SK-N-SH (cell line): ENCODE results near the gene MID1. TPM values are rescaled to one million over a fixed set of nuclear protein-coding genes. Genes with fewer than 3 reads are reported as not detected.

Source experiments
- CTCF ChIA-PET: fragments of 300-600, 350-600 bp; formaldehyde crosslinking; extraction: SDS; loops from one replicate; lab custom pipeline; 2021; lab: Yijun Ruan, JAX
- POLR2A ChIA-PET: fragments of 350-600 bp; sonication (Branson Sonifier 250); formaldehyde crosslinking; extraction: SDS; loops from one replicate; lab custom pipeline; 2020; ENCODE audit warnings: antibody characterized with exemption, inconsistent platforms; lab: Yijun Ruan, JAX
- DNase-seq: peaks from one replicate; pipeline ENCODE4 v3.0.0; 2012
- H2AFZ ChIP-seq: fragments of 200-600 bp; sonication (generic); 2 replicates; pipeline ENCODE4 v1.8.1; 2016; ENCODE audit warnings: antibody characterized with exemption, mild to moderate bottlenecking, low read depth
- H3F3A ChIP-seq: fragments of 200-600 bp; sonication (generic); replicated peaks from 2 replicates; pipeline ENCODE3; 2016; ENCODE audit warnings: antibody characterized with exemption, mild to moderate bottlenecking; ENCODE audit not compliant: insufficient read depth
- H3K27ac ChIP-seq, 2 experiments: fragments of 200-500 bp in 1 of 2; fragments of 200-600 bp in 1 of 2; sonication (Bioruptor generic) in 1 of 2; sonication (generic), shearing (Covaris generic) in 1 of 2; 2 replicates each; pipeline versions ENCODE4 v1.5.1 to v1.6.1; 2014 to 2016; ENCODE audit warnings: low read depth in 2 of 2, inconsistent platforms in 1 of 2, low read length in 1 of 2, mild to moderate bottlenecking in 1 of 2, mixed read lengths in 1 of 2
- H3K27me3 ChIP-seq: fragments of 200-600 bp; sonication (generic), shearing (Covaris generic); 2 replicates; pipeline ENCODE4 v1.6.1; 2016; ENCODE audit warnings: mixed run types; ENCODE audit not compliant: insufficient read depth
- H3K36me3 ChIP-seq, 2 experiments: fragments of 200-500 bp in 1 of 2; fragments of 200-600 bp in 1 of 2; sonication (Bioruptor generic) in 1 of 2; sonication (generic) in 1 of 2; replicated peaks in 1 of 2; 2 replicates each; pipeline versions ENCODE3 to v1.5.1; 2014 to 2016; ENCODE audit warnings: low read length in 1 of 2, mild to moderate bottlenecking in 1 of 2; ENCODE audit not compliant: insufficient read depth in 2 of 2, control insufficient read depth in 1 of 2
- H3K4me1 ChIP-seq, 2 experiments: fragments of 200-500 bp in 1 of 2; fragments of 200-600 bp in 1 of 2; sonication (Bioruptor generic) in 1 of 2; sonication (generic), shearing (Covaris generic) in 1 of 2; 2 replicates each; pipeline versions ENCODE4 v1.5.1 to v1.6.1; 2014 to 2016; ENCODE audit warnings: low read depth in 1 of 2, low read length in 1 of 2, mixed run types in 1 of 2; ENCODE audit not compliant: insufficient read depth in 2 of 2, control insufficient read depth in 1 of 2
- H3K4me2 ChIP-seq: fragments of 200-600 bp; sonication (generic), shearing (Covaris generic); 2 replicates; pipeline ENCODE4 v1.6.1; 2017; ENCODE audit warnings: mixed run types
- H3K4me3 ChIP-seq, 2 experiments: fragments of 200-500 bp in 1 of 2; fragments of 200-600 bp in 1 of 2; sonication (Bioruptor generic) in 1 of 2; sonication (generic), shearing (Covaris generic) in 1 of 2; 2 replicates each; pipeline versions ENCODE4 v1.5.1 to v1.8.1; 2014 to 2016; ENCODE audit warnings: low read depth in 2 of 2, inconsistent platforms in 1 of 2, low read length in 1 of 2, mild to moderate bottlenecking in 1 of 2, mixed read lengths in 1 of 2, moderate library complexity in 1 of 2
- H3K79me2 ChIP-seq: fragments of 200-600 bp; sonication (generic); 2 replicates; pipeline ENCODE4 v1.8.1; 2017; ENCODE audit warnings: mild to moderate bottlenecking; ENCODE audit not compliant: insufficient read depth
- H3K9ac ChIP-seq: fragments of 200-600 bp; sonication (generic); 2 replicates; pipeline ENCODE4 v1.6.1; 2017; ENCODE audit warnings: mixed run types
- H3K9me2 ChIP-seq: fragments of 200-600 bp; sonication (generic); 2 replicates; pipeline ENCODE4 v1.6.1; 2017; ENCODE audit warnings: mixed run types
- H3K9me3 ChIP-seq: fragments of 200-600 bp; sonication (generic); 2 replicates; pipeline ENCODE4 v1.6.1; 2017; ENCODE audit warnings: mixed run types, mild to moderate bottlenecking, moderate library complexity
- H4K20me1 ChIP-seq: fragments of 200-600 bp; sonication (generic); 2 replicates; pipeline ENCODE4 v1.6.1; 2017; ENCODE audit warnings: mild to moderate bottlenecking, mixed run types; ENCODE audit not compliant: insufficient read depth
- EP300 ChIP-seq, 2 experiments: IDR thresholded peaks; 2 replicates each; pipeline versions ENCODE4 v1.4.0 to v1.6.1; 2012; ENCODE audit warnings: borderline replicate concordance in 1 of 2, low read depth in 1 of 2, low read length in 1 of 2
- FOSL2 ChIP-seq: IDR thresholded peaks from 2 replicates; pipeline ENCODE4 v1.4.0; 2012; ENCODE audit warnings: low read depth, mild to moderate bottlenecking, moderate library complexity, borderline replicate concordance
- FOXJ3 ChIP-seq: sonication (generic); formaldehyde crosslinking; IDR thresholded peaks from 2 replicates; pipeline ENCODE4 v1.5.1; 2020; ENCODE audit warnings: mild to moderate bottlenecking, missing genetic modification reagents
- GATA2 ChIP-seq: sonication (generic); formaldehyde crosslinking; IDR thresholded peaks from 2 replicates; pipeline ENCODE4 v1.5.0; 2020; ENCODE audit warnings: mild to moderate bottlenecking, missing genetic modification reagents
- MEF2A ChIP-seq: IDR thresholded peaks from 2 replicates; pipeline ENCODE4 v1.4.0; 2012; ENCODE audit warnings: low read depth, borderline replicate concordance
- MXI1 ChIP-seq: IDR thresholded peaks from 2 replicates; pipeline ENCODE4 v1.6.1; 2012; ENCODE audit warnings: mild to moderate bottlenecking, low read depth, low read length, improper control_type of control experiment
- NFIC ChIP-seq: IDR thresholded peaks from 2 replicates; pipeline ENCODE4 v1.4.0; 2012; ENCODE audit warnings: borderline replicate concordance
- REST ChIP-seq: IDR thresholded peaks from 2 replicates; pipeline ENCODE4 v1.6.1; 2012; ENCODE audit warnings: mild to moderate bottlenecking, low read depth, low read length, moderate library complexity
- SIN3A ChIP-seq: IDR thresholded peaks from 2 replicates; pipeline ENCODE4 v1.6.1; 2012; ENCODE audit warnings: low read depth, mild to moderate bottlenecking, low read length, moderate library complexity, borderline replicate concordance
- TAF1 ChIP-seq: IDR thresholded peaks from 2 replicates; pipeline ENCODE4 v1.6.1; 2012; ENCODE audit warnings: low read depth, mild to moderate bottlenecking, low read length, moderate library complexity, borderline replicate concordance
- USF1 ChIP-seq: IDR thresholded peaks from 2 replicates; pipeline ENCODE4 v1.4.0; 2012; ENCODE audit warnings: low read depth, borderline replicate concordance
- USF2 ChIP-seq: fragments of 150-350 bp; IDR thresholded peaks from 2 replicates; pipeline ENCODE4 v1.6.1; 2017; ENCODE audit warnings: antibody characterized with exemption, low read length, low read depth, borderline replicate concordance
- YY1 ChIP-seq: IDR thresholded peaks from 2 replicates; pipeline ENCODE4 v1.4.0; 2012; ENCODE audit warnings: low read depth, mild to moderate bottlenecking
- WGBS: methylation state at CpG from one replicate; pipeline ENCODE4 v1.1.6; 2017; ENCODE audit warnings: low lambda C conversion rate; 5-methylcytosine and 5-hydroxymethylcytosine counted together
- polyA plus RNA-seq, 3 experiments: library from polyadenylated mRNA; depleted of rRNA; stranded (reverse); fragments of >200 nt; gene quantifications; 2 replicates each; pipeline ENCODE4 v1.2.3, GENCODE V29; 2012
- TF ChIP-seq, protein P1 (sequence below): IDR thresholded peaks from 2 replicates; pipeline ENCODE4; 2012
- TF ChIP-seq, protein P2 (sequence below): IDR thresholded peaks from 2 replicates; pipeline ENCODE4 v1.4.0; 2012; ENCODE audit warnings: low read depth
- TF ChIP-seq, protein P3 (sequence below): IDR thresholded peaks from 2 replicates; pipeline ENCODE4 v1.4.0; 2012; ENCODE audit warnings: low read depth, borderline replicate concordance

The MID1 gene
- polyA plus RNA-seq, 1 of the 3 experiments (the other 2 are of a cell fraction) = 10.4 TPM

- POLR2A ChIA-PET = no interaction called here
- no peak for TF ChIP-seq FOXJ3
- TF ChIP-seq FOSL2 = no peak
- TF ChIP-seq TAF1 = no peak
- TF ChIP-seq, protein P1, sequence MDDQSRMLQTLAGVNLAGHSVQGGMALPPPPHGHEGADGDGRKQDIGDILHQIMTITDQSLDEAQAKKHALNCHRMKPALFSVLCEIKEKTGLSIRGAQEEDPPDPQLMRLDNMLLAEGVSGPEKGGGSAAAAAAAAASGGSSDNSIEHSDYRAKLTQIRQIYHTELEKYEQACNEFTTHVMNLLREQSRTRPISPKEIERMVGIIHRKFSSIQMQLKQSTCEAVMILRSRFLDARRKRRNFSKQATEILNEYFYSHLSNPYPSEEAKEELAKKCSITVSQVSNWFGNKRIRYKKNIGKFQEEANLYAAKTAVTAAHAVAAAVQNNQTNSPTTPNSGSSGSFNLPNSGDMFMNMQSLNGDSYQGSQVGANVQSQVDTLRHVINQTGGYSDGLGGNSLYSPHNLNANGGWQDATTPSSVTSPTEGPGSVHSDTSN = no peak
- no peak for TF ChIP-seq GATA2 (CRISPR knock-in tag)
- TF ChIP-seq USF2 = no peak
- TF ChIP-seq USF1 = no peak
- TF ChIP-seq NFIC = no peak
- no peak for TF ChIP-seq REST
- TF ChIP-seq MXI1 = no peak
- TF ChIP-seq, protein P2, sequence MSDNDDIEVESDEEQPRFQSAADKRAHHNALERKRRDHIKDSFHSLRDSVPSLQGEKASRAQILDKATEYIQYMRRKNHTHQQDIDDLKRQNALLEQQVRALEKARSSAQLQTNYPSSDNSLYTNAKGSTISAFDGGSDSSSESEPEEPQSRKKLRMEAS = no peak
- TF ChIP-seq, protein P3, sequence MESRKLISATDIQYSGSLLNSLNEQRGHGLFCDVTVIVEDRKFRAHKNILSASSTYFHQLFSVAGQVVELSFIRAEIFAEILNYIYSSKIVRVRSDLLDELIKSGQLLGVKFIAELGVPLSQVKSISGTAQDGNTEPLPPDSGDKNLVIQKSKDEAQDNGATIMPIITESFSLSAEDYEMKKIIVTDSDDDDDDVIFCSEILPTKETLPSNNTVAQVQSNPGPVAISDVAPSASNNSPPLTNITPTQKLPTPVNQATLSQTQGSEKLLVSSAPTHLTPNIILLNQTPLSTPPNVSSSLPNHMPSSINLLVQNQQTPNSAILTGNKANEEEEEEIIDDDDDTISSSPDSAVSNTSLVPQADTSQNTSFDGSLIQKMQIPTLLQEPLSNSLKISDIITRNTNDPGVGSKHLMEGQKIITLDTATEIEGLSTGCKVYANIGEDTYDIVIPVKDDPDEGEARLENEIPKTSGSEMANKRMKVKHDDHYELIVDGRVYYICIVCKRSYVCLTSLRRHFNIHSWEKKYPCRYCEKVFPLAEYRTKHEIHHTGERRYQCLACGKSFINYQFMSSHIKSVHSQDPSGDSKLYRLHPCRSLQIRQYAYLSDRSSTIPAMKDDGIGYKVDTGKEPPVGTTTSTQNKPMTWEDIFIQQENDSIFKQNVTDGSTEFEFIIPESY = no peak
- TF ChIP-seq MEF2A = no peak
- no peak for TF ChIP-seq SIN3A
- TF ChIP-seq EP300 (IDR thresholded peaks at IDR 0.05; ENCODE audit: borderline replicate concordance in 1 of 2, low read depth in 1 of 2, low read length in 1 of 2) = no peak
- no peak for TF ChIP-seq YY1
- Histone ChIP-seq H3K9me3 (no peaks in the 10 kb centered on the region), H3F3A (no peaks in the 10 kb centered on the region), H4K20me1 (no peaks in the 10 kb centered on the region), H2AFZ (no peak overlapping the region), H3K79me2 (no peaks in the 10 kb centered on the region), H3K4me1 (no peaks in the 10 kb centered on the region), H3K27me3 (no peaks in the 10 kb centered on the region), H3K36me3 (no peaks in the 10 kb centered on the region), H3K27ac (no peak overlapping the region), H3K4me3 (no peak overlapping the region), H3K9me2 (no peaks in the 10 kb centered on the region), H3K9ac (no peak overlapping the region), H3K4me2 (no peak overlapping the region)
- CTCF ChIA-PET = interaction anchor here (1.0 to 2.4 kb wide), 2 partner anchors 17 to 476 kb away, joined by 3 to 9 read pairs; no protein-coding TSS in a partner anchor
- DNase-seq = no peak
- WGBS = 46% methylated on average over 1 of the region's 1 CpG
These were observed 45.7 kb upstream of the MID1 start for GRCh38 chrX:10666102-10666501.
